Upper lobe of left lung (tissue), 6 donors: Measurements from ENCODE around the gene OR13C4. TPM values are rescaled to one million over a fixed set of nuclear protein-coding genes. Genes with fewer than 3 reads are reported as not detected.

Experiments
- ATAC-seq, 2 donors: fragments of 200-7000 bp; cut with Tn5 transposase; one replicate each; pipeline ENCODE4 v1.9.1; 2022; ENCODE audit warnings: mild to moderate bottlenecking in 2 of 2, moderate library complexity in 2 of 2; ENCODE audit not compliant: low FRiP score in 2 of 2
- DNase-seq, 2 donors: peaks; one replicate each; pipeline ENCODE4 v3.0.0-alpha.2; 2019 to 2020
- H3K27ac ChIP-seq, 4 donors: fragments of 200-600 bp; sonication (generic); one replicate each; pipeline ENCODE4 v1.5.1; 2016 to 2019
- H3K27me3 ChIP-seq, 4 donors: fragments of 200-600 bp; sonication (generic); one replicate each; pipeline ENCODE4 v1.5.1; 2017 to 2019
- H3K36me3 ChIP-seq, 4 donors: fragments of 200-600 bp; sonication (generic); one replicate each; pipeline ENCODE4 v1.5.1; 2016 to 2019
- H3K4me1 ChIP-seq, 4 donors: fragments of 200-600 bp; sonication (generic); one replicate each; pipeline ENCODE4 v1.5.1; 2018 to 2019
- H3K4me3 ChIP-seq, 4 donors: fragments of 200-600 bp; sonication (generic); one replicate each; pipeline ENCODE4 v1.5.1; 2017 to 2019; ENCODE audit warnings: mild to moderate bottlenecking in 2 of 4, moderate library complexity in 1 of 4
- H3K9me3 ChIP-seq, 4 donors: fragments of 200-600 bp; sonication (generic); one replicate each; pipeline ENCODE4 v1.5.1; 2018 to 2019
- CTCF ChIP-seq, 6 experiments: fragments of 450-650 bp in 4 of 6; fragments of 200-600 bp in 2 of 6; sonication (generic) in 2 of 6; IDR thresholded peaks; one replicate each; pipeline ENCODE4 v1.5.1; 2016 to 2019; ENCODE audit warnings: antibody characterized with exemption in 6 of 6
- EP300 ChIP-seq, 4 donors: sonication (generic); formaldehyde crosslinking; IDR thresholded peaks; one replicate each; pipeline ENCODE4 v1.5.1; 2017; ENCODE audit warnings: antibody characterized with exemption in 4 of 4, control low read depth in 2 of 4
- POLR2A ChIP-seq, 4 donors: fragments of 450-650 bp; IDR thresholded peaks; one replicate each; pipeline ENCODE4 v1.5.1; 2016 to 2017; ENCODE audit warnings: antibody characterized with exemption in 4 of 4, mild to moderate bottlenecking in 2 of 4
- POLR2AphosphoS5 ChIP-seq, 2 donors: sonication (generic); formaldehyde crosslinking; IDR thresholded peaks; one replicate each; pipeline ENCODE4 v1.5.1; 2017; ENCODE audit warnings: antibody characterized with exemption in 2 of 2
- WGBS, 2 donors: methylation state at CpG; one replicate each; pipeline ENCODE4 v1.1.5; 2017 to 2018; 5-methylcytosine and 5-hydroxymethylcytosine counted together
- total RNA-seq, 6 donors: library from RNA; depleted of rRNA in 4 of 6; stranded (reverse); fragments of >200 nt in 4 of 6; gene quantifications; one replicate each; pipeline versions ENCODE4 v1.1.0 to v1.2.1, GENCODE V29; 2016 to 2021
- donor health status: DM: no; HTN: no; CAD: no; lungs with moderate emphysema.
- donor health status: DM: no; HTN: yes; CAD: no; lungs with severe emphysema.

The OR13C4 gene
- total RNA-seq, 6 donors from 2014 or later = not detected

GRCh38 chr9:104503440-104503839 lies 23.6 kb downstream of the OR13C4 start:
- ATAC-seq = no peak

GRCh38 chr9:104494808-104495207 lies 32.2 kb downstream of the OR13C4 start:
- no peak overlapping the region for H3K4me3 ChIP-seq
- no peaks in the 10 kb centered on the region for H3K36me3 ChIP-seq
- H3K4me1 ChIP-seq = no peaks in the 10 kb centered on the region
- TF ChIP-seq POLR2AphosphoS5 (IDR thresholded peaks at IDR 0.05) = no peak
- no peak for TF ChIP-seq POLR2A (IDR thresholded peaks at IDR 0.05)
- no peak for TF ChIP-seq EP300 (IDR thresholded peaks at IDR 0.05)
- TF ChIP-seq CTCF (IDR thresholded peaks at IDR 0.05) = no peak
- WGBS, 2 donors = 27 to 48% methylated on average over 3 of the region's 3 CpGs
- H3K9me3 ChIP-seq = no peaks in the 10 kb centered on the region
- no peak for DNase-seq
- no peaks in the 10 kb centered on the region for H3K27me3 ChIP-seq
- H3K27ac ChIP-seq = no peak overlapping the region
- ATAC-seq = no peak

More at GRCh38 chr9:104503440-104503839, 23.6 kb downstream of the OR13C4 start:
- no peak overlapping the region for H3K27ac ChIP-seq
- no peaks in the 10 kb centered on the region for H3K4me1 ChIP-seq
- no peak for TF ChIP-seq POLR2A (IDR thresholded peaks at IDR 0.05)
- TF ChIP-seq POLR2AphosphoS5 (IDR thresholded peaks at IDR 0.05) = no peak
- TF ChIP-seq EP300 (IDR thresholded peaks at IDR 0.05) = no peak
- TF ChIP-seq CTCF (IDR thresholded peaks at IDR 0.05) = no peak
- H3K4me3 ChIP-seq = no peak overlapping the region
- DNase-seq = no peak
- H3K36me3 ChIP-seq = no peaks in the 10 kb centered on the region
- H3K27me3 ChIP-seq = no peaks in the 10 kb centered on the region
- H3K9me3 ChIP-seq = no peaks in the 10 kb centered on the region

- Histone ChIP-seq H3K27ac (no peak overlapping the region), H3K36me3 (no peaks in the 10 kb centered on the region), H3K4me3 (no peak overlapping the region), H3K4me1 (no peaks in the 10 kb centered on the region), H3K9me3 (no peaks in the 10 kb centered on the region), H3K27me3 (no peaks in the 10 kb centered on the region)
- no peak for TF ChIP-seq POLR2AphosphoS5 (IDR thresholded peaks at IDR 0.05)
- TF ChIP-seq CTCF (IDR thresholded peaks at IDR 0.05) = no peak
- no peak for TF ChIP-seq POLR2A (IDR thresholded peaks at IDR 0.05)
- TF ChIP-seq EP300 (IDR thresholded peaks at IDR 0.05) = no peak
- ATAC-seq (no peak), DNase-seq (no peak)
- WGBS, 2 donors = 92 to 95% methylated on average over 2 of the region's 2 CpGs
Observed at GRCh38 chr9:104485014-104485413, 42.0 kb downstream of the OR13C4 start.

- Histone ChIP-seq H3K27ac (no peak overlapping the region), H3K4me3 (no peak overlapping the region), H3K36me3 (no peaks in the 10 kb centered on the region), H3K27me3 (no peaks in the 10 kb centered on the region), H3K4me1 (no peaks in the 10 kb centered on the region), H3K9me3 (no peaks in the 10 kb centered on the region)
- no peak for ATAC-seq
- no peak for DNase-seq
- TF ChIP-seq EP300 (IDR thresholded peaks at IDR 0.05) (no peak), POLR2A (IDR thresholded peaks at IDR 0.05) (no peak), CTCF (IDR thresholded peaks at IDR 0.05) (no peak), POLR2AphosphoS5 (IDR thresholded peaks at IDR 0.05) (no peak)
- 72 to 80% methylated on average over 5 of the region's 5 CpGs for WGBS, 2 donors
Observed at GRCh38 chr9:104482921-104483570, 44.0 kb downstream of the OR13C4 start.

Other genes with a start within 250 kb of the OR13C4 start
- not detected for gene OR13F1, start 22.9 kb downstream of the OR13C4 start, total RNA-seq
- under 1 TPM in 1 of 6 donors, not detected in 5; 0.59 TPM for gene OR13C3, start 9.6 kb upstream of the OR13C4 start, total RNA-seq
- not detected for gene OR13C8, start 42.0 kb upstream of the OR13C4 start, total RNA-seq
- not detected for gene OR13C5, start 72.2 kb upstream of the OR13C4 start, total RNA-seq
- gene OR13C2, start 78.4 kb upstream of the OR13C4 start, total RNA-seq = not detected
- not detected for gene OR13C9, start 91.0 kb upstream of the OR13C4 start, total RNA-seq
- gene OR13D1, start 167.3 kb upstream of the OR13C4 start, total RNA-seq = not detected
- gene NIPSNAP3A, start 220.5 kb upstream of the OR13C4 start, total RNA-seq = 10 to 100 TPM in 4 of 6 donors, 1 to 10 TPM in 2; 7.8 to 31.5 (median 25.5) TPM
- gene NIPSNAP3B, start 236.9 kb upstream of the OR13C4 start, total RNA-seq = 1 to 10 TPM in 3 of 6 donors, under 1 TPM in 2, not detected in 1; 0.44 to 2.5 (median 1.3) TPM